ENCODE measurements around the gene DOCK11.

DNA sequence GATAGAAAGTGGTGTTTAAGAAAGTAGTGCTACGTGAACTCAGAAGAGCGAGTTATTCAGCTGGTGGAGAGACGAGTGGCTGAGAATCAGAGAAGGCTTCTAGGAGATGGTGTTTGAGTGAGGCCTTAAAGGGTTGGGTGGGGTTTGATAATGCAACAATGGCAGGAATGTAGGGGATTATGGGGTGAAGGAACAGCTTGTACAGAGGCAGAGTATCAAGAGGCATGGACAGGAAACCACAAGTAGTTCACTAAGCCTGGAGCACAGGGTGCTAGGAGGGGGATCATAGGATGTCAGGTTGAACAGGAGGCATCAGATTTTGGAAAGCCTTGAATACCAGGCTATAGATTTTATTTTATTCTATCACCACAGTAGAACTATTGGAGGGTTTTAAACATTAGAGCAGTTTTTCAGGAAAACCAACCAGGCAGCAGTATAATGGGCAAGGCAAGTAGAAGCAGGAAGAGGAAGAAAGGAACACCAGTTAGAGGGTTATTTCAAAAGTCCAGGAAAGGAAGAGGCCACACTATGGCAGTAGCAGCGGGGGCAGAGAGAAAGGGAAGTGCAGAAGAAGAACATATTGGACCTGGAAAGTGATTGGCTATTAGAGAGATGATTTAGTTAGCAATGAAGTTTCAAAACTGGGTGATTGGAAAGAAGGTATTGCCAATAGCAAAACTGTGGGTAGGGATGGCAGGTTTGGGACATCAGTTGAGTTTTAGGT is 99.2 kb downstream of the DOCK11 start:
- TF ChIP-seq FOXM1 (IDR thresholded peaks at IDR 0.05; ENCODE audit: borderline replicate concordance, low read depth) = no peak
- no peak for TF ChIP-seq EP300 (IDR thresholded peaks at IDR 0.05; ENCODE audit: borderline replicate concordance)
- TF ChIP-seq YY1 (IDR thresholded peaks at IDR 0.05; ENCODE audit: low read depth) = no peak
- TF ChIP-seq EGR1 (IDR thresholded peaks at IDR 0.05) = no peak
- no peak for TF ChIP-seq CEBPB (IDR thresholded peaks at IDR 0.05)
- no peak for TF ChIP-seq MAX (IDR thresholded peaks at IDR 0.05)
- TF ChIP-seq RAD21 (IDR thresholded peaks at IDR 0.05; ENCODE audit: low read depth) = no peak
- TF ChIP-seq REST (IDR thresholded peaks at IDR 0.05; ENCODE audit: low read depth) = no peak
- TF ChIP-seq TAF1 (IDR thresholded peaks at IDR 0.05; ENCODE audit: low read depth) = no peak
- no peak for TF ChIP-seq CREB1 (IDR thresholded peaks at IDR 0.05; ENCODE audit: low read depth)
- no peak for TF ChIP-seq TEAD4 (IDR thresholded peaks at IDR 0.05)
- no peak for TF ChIP-seq USF1 (IDR thresholded peaks at IDR 0.05)
